ENCODE data around the gene TSPAN9.

DNA sequence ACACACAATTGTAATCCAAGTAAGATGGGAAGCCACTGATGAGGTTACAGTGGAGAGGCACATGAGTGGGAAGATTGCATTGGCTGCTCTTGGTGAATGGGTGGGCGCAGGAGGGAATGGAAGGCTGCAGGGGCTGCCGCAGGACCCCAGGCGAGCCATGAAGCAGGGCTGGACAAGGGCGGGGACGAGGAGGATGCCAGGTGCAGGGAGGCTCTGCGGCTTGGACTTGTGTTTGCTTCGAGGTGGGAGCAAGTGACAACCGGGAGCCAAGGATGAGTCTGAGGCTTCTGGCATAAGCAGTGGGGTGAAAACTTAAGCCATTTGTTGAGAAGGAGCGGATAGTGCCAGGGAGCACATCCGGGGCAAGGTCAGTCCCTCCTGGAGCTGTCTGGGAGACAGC lies 115.0 kb downstream of the TSPAN9 start:
- TF ChIP-seq EZH2 (IDR thresholded peaks at IDR 0.05; ENCODE audit: borderline replicate concordance, low read depth, low read length, poor library complexity, severe bottlenecking), result no peak
- TF ChIP-seq, protein P1, sequence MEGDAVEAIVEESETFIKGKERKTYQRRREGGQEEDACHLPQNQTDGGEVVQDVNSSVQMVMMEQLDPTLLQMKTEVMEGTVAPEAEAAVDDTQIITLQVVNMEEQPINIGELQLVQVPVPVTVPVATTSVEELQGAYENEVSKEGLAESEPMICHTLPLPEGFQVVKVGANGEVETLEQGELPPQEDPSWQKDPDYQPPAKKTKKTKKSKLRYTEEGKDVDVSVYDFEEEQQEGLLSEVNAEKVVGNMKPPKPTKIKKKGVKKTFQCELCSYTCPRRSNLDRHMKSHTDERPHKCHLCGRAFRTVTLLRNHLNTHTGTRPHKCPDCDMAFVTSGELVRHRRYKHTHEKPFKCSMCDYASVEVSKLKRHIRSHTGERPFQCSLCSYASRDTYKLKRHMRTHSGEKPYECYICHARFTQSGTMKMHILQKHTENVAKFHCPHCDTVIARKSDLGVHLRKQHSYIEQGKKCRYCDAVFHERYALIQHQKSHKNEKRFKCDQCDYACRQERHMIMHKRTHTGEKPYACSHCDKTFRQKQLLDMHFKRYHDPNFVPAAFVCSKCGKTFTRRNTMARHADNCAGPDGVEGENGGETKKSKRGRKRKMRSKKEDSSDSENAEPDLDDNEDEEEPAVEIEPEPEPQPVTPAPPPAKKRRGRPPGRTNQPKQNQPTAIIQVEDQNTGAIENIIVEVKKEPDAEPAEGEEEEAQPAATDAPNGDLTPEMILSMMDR (conservative IDR thresholded peaks at IDR 0.05; ENCODE audit: low read depth, low read length), result no peak
